ENCODE data around the gene MYMX.

The MYMX gene

GRCh38 chr6:44265722-44266233 is 49.1 kb downstream of the MYMX start:
- FAIRE-seq: no peak

- FAIRE-seq: no peak
Measured at GRCh38 chr6:44266347-44266746, 49.6 kb downstream of the MYMX start.

GRCh38 chr6:44267252-44267651 is 50.5 kb downstream of the MYMX start:
- no peak for FAIRE-seq

Measured in colon (tissue), 2 donors.